Peyer's patch (tissue), 4 donors: Measurements from ENCODE around the gene MPHOSPH10.

Source experiments
- POLR2A ChIP-seq, 2 donors: fragments of 450-650 bp; IDR thresholded peaks; one replicate each; pipeline ENCODE4 v1.5.1; 2017; ENCODE audit warnings: antibody characterized with exemption in 2 of 2, mild to moderate bottlenecking in 2 of 2, moderate library complexity in 2 of 2
- TF ChIP-seq, protein P1 (sequence below), 6 experiments: fragments of 450-650 bp in 4 of 6; fragments of 200-600 bp in 2 of 6; sonication (generic) in 1 of 6; IDR thresholded peaks; one replicate each; pipeline ENCODE4 v1.5.1; 2017 to 2019; ENCODE audit warnings: antibody characterized with exemption in 6 of 6, mild to moderate bottlenecking in 3 of 6, moderate library complexity in 1 of 6

DNA sequence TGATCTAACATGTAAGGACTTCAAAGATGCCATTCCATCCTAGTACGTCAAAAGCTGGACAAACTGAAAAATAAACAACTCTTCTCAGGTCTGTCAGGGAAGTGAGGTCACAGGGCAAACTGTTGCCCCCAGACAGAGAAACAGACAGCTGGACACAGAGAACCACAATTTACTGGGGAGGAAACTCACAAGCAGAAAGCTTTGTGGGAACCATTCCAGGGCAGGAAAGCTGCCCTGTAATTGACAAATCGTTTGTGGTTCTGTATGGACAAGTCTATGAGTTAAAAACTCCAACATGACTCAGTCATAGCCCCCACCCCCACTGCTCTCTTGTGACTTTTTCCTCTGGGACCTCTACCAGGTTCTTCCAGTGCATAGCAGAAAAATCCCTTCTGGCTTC is 28.8 kb upstream of the MPHOSPH10 start:
- TF ChIP-seq, protein P1, sequence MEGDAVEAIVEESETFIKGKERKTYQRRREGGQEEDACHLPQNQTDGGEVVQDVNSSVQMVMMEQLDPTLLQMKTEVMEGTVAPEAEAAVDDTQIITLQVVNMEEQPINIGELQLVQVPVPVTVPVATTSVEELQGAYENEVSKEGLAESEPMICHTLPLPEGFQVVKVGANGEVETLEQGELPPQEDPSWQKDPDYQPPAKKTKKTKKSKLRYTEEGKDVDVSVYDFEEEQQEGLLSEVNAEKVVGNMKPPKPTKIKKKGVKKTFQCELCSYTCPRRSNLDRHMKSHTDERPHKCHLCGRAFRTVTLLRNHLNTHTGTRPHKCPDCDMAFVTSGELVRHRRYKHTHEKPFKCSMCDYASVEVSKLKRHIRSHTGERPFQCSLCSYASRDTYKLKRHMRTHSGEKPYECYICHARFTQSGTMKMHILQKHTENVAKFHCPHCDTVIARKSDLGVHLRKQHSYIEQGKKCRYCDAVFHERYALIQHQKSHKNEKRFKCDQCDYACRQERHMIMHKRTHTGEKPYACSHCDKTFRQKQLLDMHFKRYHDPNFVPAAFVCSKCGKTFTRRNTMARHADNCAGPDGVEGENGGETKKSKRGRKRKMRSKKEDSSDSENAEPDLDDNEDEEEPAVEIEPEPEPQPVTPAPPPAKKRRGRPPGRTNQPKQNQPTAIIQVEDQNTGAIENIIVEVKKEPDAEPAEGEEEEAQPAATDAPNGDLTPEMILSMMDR (IDR thresholded peaks at IDR 0.05) = no peak
- TF ChIP-seq POLR2A (IDR thresholded peaks at IDR 0.05) = no peak
